ENCODE data around the gene UVRAG.
"Not testable (repeated sequence)": the region's sequence is repeated elsewhere in the genome, so short reads cannot be mapped to it uniquely, and the experiment has no call there.

The UVRAG gene

GRCh38 chr11:75872887-75873416 is 57.9 kb downstream of the UVRAG start:
- Histone ChIP-seq H3K79me2 (ENCODE audit: insufficient read depth, low read length) (peaks cover 70% of the 10 kb centered on the region), H3K4me3 (ENCODE audit: insufficient read depth, low read length, poor library complexity, severe bottlenecking) (no peak overlapping the region), H3K36me3 (ENCODE audit: low read length) (peaks cover 4% of the 10 kb centered on the region; the same call in 1 of the 2 replicates), H3F3A (ENCODE audit: insufficient read depth) (no peaks in the 10 kb centered on the region), H2AFZ (ENCODE audit: low read depth, low read length, severe bottlenecking) (no peak overlapping the region), H3K27ac (ENCODE audit: low read depth, low read length) (no peak overlapping the region), H3K9me3 (ENCODE audit: insufficient read depth, low read length) (no peaks in the 10 kb centered on the region), H3K27me3 (ENCODE audit: low read length) (no peaks in the 10 kb centered on the region), H4K20me1 (ENCODE audit: low read depth, low read length) (peaks cover 5% of the 10 kb centered on the region; the same call in 1 of the 2 replicates), H3K9me2 (replicated peaks; ENCODE audit: insufficient read depth, low read length) (no peaks in the 10 kb centered on the region), H3K4me2 (ENCODE audit: low read depth, low read length, poor library complexity, severe bottlenecking) (no peak overlapping the region), H3K9ac (ENCODE audit: low read length) (no peak overlapping the region)
- TF ChIP-seq EZH2phosphoT487 (conservative IDR thresholded peaks at IDR 0.05; ENCODE audit: low read length) (no peak), CTCF (IDR thresholded peaks at IDR 0.05; ENCODE audit: insufficient read depth, low read length, poor library complexity, severe bottlenecking) (no peak)

- no peaks in the 10 kb centered on the region for H3K9me2 ChIP-seq (replicated peaks; ENCODE audit: insufficient read depth, low read length)
- H3K9me3 ChIP-seq (ENCODE audit: insufficient read depth, low read length), result no peaks in the 10 kb centered on the region
- H2AFZ ChIP-seq (ENCODE audit: low read depth, low read length, severe bottlenecking), result no peak overlapping the region
- H3F3A ChIP-seq (ENCODE audit: insufficient read depth), result no peaks in the 10 kb centered on the region
- no peak overlapping the region for H3K27ac ChIP-seq (ENCODE audit: low read depth, low read length)
- H3K27me3 ChIP-seq (ENCODE audit: low read length), result no peaks in the 10 kb centered on the region
- peaks cover 64% of the 10 kb centered on the region for H3K79me2 ChIP-seq (ENCODE audit: insufficient read depth, low read length)
- no peak overlapping the region for H3K9ac ChIP-seq (ENCODE audit: low read length)
- no peak overlapping the region for H3K4me2 ChIP-seq (ENCODE audit: low read depth, low read length, poor library complexity, severe bottlenecking)
- peaks cover 4% of the 10 kb centered on the region; the same call in 1 of the 2 replicates for H3K36me3 ChIP-seq (ENCODE audit: low read length)
- H3K4me3 ChIP-seq (ENCODE audit: insufficient read depth, low read length, poor library complexity, severe bottlenecking), result no peak overlapping the region
- 0 out of 2 replicates have a peak, but pooled peaks cover under 1% of the 10 kb centered on the region for H4K20me1 ChIP-seq (ENCODE audit: low read depth, low read length)
- no peak for TF ChIP-seq CTCF (IDR thresholded peaks at IDR 0.05; ENCODE audit: insufficient read depth, low read length, poor library complexity, severe bottlenecking)
- no peak for TF ChIP-seq EZH2phosphoT487 (conservative IDR thresholded peaks at IDR 0.05; ENCODE audit: low read length)
Measured at GRCh38 chr11:75873417-75874221, 58.6 kb downstream of the UVRAG start.

GRCh38 chr11:75874684-75875341 is 59.8 kb downstream of the UVRAG start:
- H3K4me3 ChIP-seq (ENCODE audit: insufficient read depth, low read length, poor library complexity, severe bottlenecking), result no peak overlapping the region
- no peak overlapping the region for H2AFZ ChIP-seq (ENCODE audit: low read depth, low read length, severe bottlenecking)
- no peaks in the 10 kb centered on the region for H3F3A ChIP-seq (ENCODE audit: insufficient read depth)
- no peaks in the 10 kb centered on the region for H3K9me3 ChIP-seq (ENCODE audit: insufficient read depth, low read length)
- TF ChIP-seq CTCF (IDR thresholded peaks at IDR 0.05; ENCODE audit: insufficient read depth, low read length, poor library complexity, severe bottlenecking), result no peak
- TF ChIP-seq EZH2phosphoT487 (conservative IDR thresholded peaks at IDR 0.05; ENCODE audit: low read length), result no peak
- no peak overlapping the region for H3K4me2 ChIP-seq (ENCODE audit: low read depth, low read length, poor library complexity, severe bottlenecking)
- no peaks in the 10 kb centered on the region for H3K27me3 ChIP-seq (ENCODE audit: low read length)
- peaks cover 52% of the 10 kb centered on the region for H3K79me2 ChIP-seq (ENCODE audit: insufficient read depth, low read length)
- no peak overlapping the region for H3K9ac ChIP-seq (ENCODE audit: low read length)
- H3K36me3 ChIP-seq (ENCODE audit: low read length), result peaks cover 4% of the 10 kb centered on the region; the same call in 1 of the 2 replicates
- no peak overlapping the region for H3K27ac ChIP-seq (ENCODE audit: low read depth, low read length)
- no peaks in the 10 kb centered on the region for H4K20me1 ChIP-seq (ENCODE audit: low read depth, low read length)
- H3K9me2 ChIP-seq (replicated peaks; ENCODE audit: insufficient read depth, low read length), result no peaks in the 10 kb centered on the region

- H3K9me2 ChIP-seq (replicated peaks; ENCODE audit: insufficient read depth, low read length); H3K36me3 ChIP-seq (ENCODE audit: low read length); H3K4me2 ChIP-seq (ENCODE audit: low read depth, low read length, poor library complexity, severe bottlenecking); H3K27me3 ChIP-seq (ENCODE audit: low read length); H3K9ac ChIP-seq (ENCODE audit: low read length); H3F3A ChIP-seq (ENCODE audit: insufficient read depth); H3K27ac ChIP-seq (ENCODE audit: low read depth, low read length); H2AFZ ChIP-seq (ENCODE audit: low read depth, low read length, severe bottlenecking); H3K9me3 ChIP-seq (ENCODE audit: insufficient read depth, low read length); H4K20me1 ChIP-seq (ENCODE audit: low read depth, low read length); H3K4me3 ChIP-seq (ENCODE audit: insufficient read depth, low read length, poor library complexity, severe bottlenecking): not testable (repeated sequence)
- peaks cover 41% of the 10 kb centered on the region for H3K79me2 ChIP-seq (ENCODE audit: insufficient read depth, low read length)
Measured at GRCh38 chr11:75877327-75877726, 62.3 kb downstream of the UVRAG start.

GRCh38 chr11:75877931-75878330 is 62.9 kb downstream of the UVRAG start:
- not testable (repeated sequence) for H3K9ac ChIP-seq (ENCODE audit: low read length); H2AFZ ChIP-seq (ENCODE audit: low read depth, low read length, severe bottlenecking); H4K20me1 ChIP-seq (ENCODE audit: low read depth, low read length); H3K27ac ChIP-seq (ENCODE audit: low read depth, low read length); H3K9me3 ChIP-seq (ENCODE audit: insufficient read depth, low read length); H3K9me2 ChIP-seq (replicated peaks; ENCODE audit: insufficient read depth, low read length); H3K36me3 ChIP-seq (ENCODE audit: low read length); H3K4me2 ChIP-seq (ENCODE audit: low read depth, low read length, poor library complexity, severe bottlenecking); H3F3A ChIP-seq (ENCODE audit: insufficient read depth); H3K27me3 ChIP-seq (ENCODE audit: low read length); H3K4me3 ChIP-seq (ENCODE audit: insufficient read depth, low read length, poor library complexity, severe bottlenecking)
- H3K79me2 ChIP-seq (ENCODE audit: insufficient read depth, low read length), result peaks cover 38% of the 10 kb centered on the region
